Measurements from ENCODE around the gene CSF2. TPM values are rescaled to one million over a fixed set of nuclear protein-coding genes. Genes with fewer than 3 reads are reported as not detected.

The CSF2 gene
- total RNA-seq, 1 donor from 2014 or later, result not detected

- Mint-ChIP-seq H3K27ac (ENCODE audit: unreplicated experiment) (no peak overlapping the region), H3K4me1 (ENCODE audit: unreplicated experiment) (no peaks in the 10 kb centered on the region), H3K9me3 (ENCODE audit: unreplicated experiment) (no peaks in the 10 kb centered on the region), H3K4me3 (ENCODE audit: unreplicated experiment) (no peak overlapping the region), H3K36me3 (ENCODE audit: unreplicated experiment) (no peaks in the 10 kb centered on the region), H3K27me3 (ENCODE audit: unreplicated experiment) (peaks cover 47% of the 10 kb centered on the region)
- peak; percentile 76 for DNase-seq (ENCODE audit: extremely low spot score, unreplicated experiment)
- no peak for TF ChIP-seq CTCF (IDR thresholded peaks at IDR 0.05)
Observed at GRCh38 chr5:132027027-132027426, 46.6 kb upstream of the CSF2 start.

- no peak for DNase-seq (ENCODE audit: extremely low spot score, unreplicated experiment)
- no peak overlapping the region for H3K4me3 Mint-ChIP-seq (ENCODE audit: unreplicated experiment)
Observed at GRCh38 chr5:132029609-132030330, 43.8 kb upstream of the CSF2 start.

GRCh38 chr5:132030610-132031009, 43.0 kb upstream of the CSF2 start:
- Mint-ChIP-seq H3K4me1 (ENCODE audit: unreplicated experiment) (no peaks in the 10 kb centered on the region), H3K4me3 (ENCODE audit: unreplicated experiment) (no peak overlapping the region), H3K27me3 (ENCODE audit: unreplicated experiment) (peaks cover 64% of the 10 kb centered on the region), H3K36me3 (ENCODE audit: unreplicated experiment) (no peaks in the 10 kb centered on the region), H3K9me3 (ENCODE audit: unreplicated experiment) (peaks cover 18% of the 10 kb centered on the region), H3K27ac (ENCODE audit: unreplicated experiment) (no peak overlapping the region)
- TF ChIP-seq CTCF (IDR thresholded peaks at IDR 0.05), result no peak
- DNase-seq (ENCODE audit: extremely low spot score, unreplicated experiment), result no peak

More at GRCh38 chr5:132029609-132030330, 43.8 kb upstream of the CSF2 start:
- Mint-ChIP-seq H3K27ac (ENCODE audit: unreplicated experiment) (no peak overlapping the region), H3K27me3 (ENCODE audit: unreplicated experiment) (peaks cover 59% of the 10 kb centered on the region), H3K4me1 (ENCODE audit: unreplicated experiment) (no peaks in the 10 kb centered on the region), H3K36me3 (ENCODE audit: unreplicated experiment) (no peaks in the 10 kb centered on the region), H3K9me3 (ENCODE audit: unreplicated experiment) (peaks cover 18% of the 10 kb centered on the region)
- no peak for TF ChIP-seq CTCF (IDR thresholded peaks at IDR 0.05)

GRCh38 chr5:132032196-132032595, 41.4 kb upstream of the CSF2 start:
- no peaks in the 10 kb centered on the region for H3K36me3 Mint-ChIP-seq (ENCODE audit: unreplicated experiment)
- H3K9me3 Mint-ChIP-seq (ENCODE audit: unreplicated experiment), result peaks cover 18% of the 10 kb centered on the region
- TF ChIP-seq CTCF (IDR thresholded peaks at IDR 0.05), result no peak
- no peak overlapping the region for H3K4me3 Mint-ChIP-seq (ENCODE audit: unreplicated experiment)
- no peaks in the 10 kb centered on the region for H3K4me1 Mint-ChIP-seq (ENCODE audit: unreplicated experiment)
- H3K27ac Mint-ChIP-seq (ENCODE audit: unreplicated experiment), result no peak overlapping the region
- peaks cover 75% of the 10 kb centered on the region for H3K27me3 Mint-ChIP-seq (ENCODE audit: unreplicated experiment)
- no peak for DNase-seq (ENCODE audit: extremely low spot score, unreplicated experiment)

- Mint-ChIP-seq H3K27me3 (ENCODE audit: unreplicated experiment) (peaks cover 79% of the 10 kb centered on the region), H3K9me3 (ENCODE audit: unreplicated experiment) (peaks cover 18% of the 10 kb centered on the region), H3K27ac (ENCODE audit: unreplicated experiment) (no peak overlapping the region), H3K4me3 (ENCODE audit: unreplicated experiment) (no peak overlapping the region), H3K4me1 (ENCODE audit: unreplicated experiment) (no peaks in the 10 kb centered on the region), H3K36me3 (ENCODE audit: unreplicated experiment) (no peaks in the 10 kb centered on the region)
- no peak for TF ChIP-seq CTCF (IDR thresholded peaks at IDR 0.05)
- DNase-seq (ENCODE audit: extremely low spot score, unreplicated experiment), result no peak
Observed at GRCh38 chr5:132033122-132033521, 40.5 kb upstream of the CSF2 start.
